HepG2 (cell line): ENCODE results near the gene TBX5.

Experiments
- ATF3 ChIP-seq: sonication (generic); formaldehyde crosslinking; IDR thresholded peaks from 2 replicates; pipeline ENCODE4 v1.4.0; 2020; ENCODE audit warnings: missing genetic modification reagents
- KDM5A ChIP-seq: fragments of 200-600 bp; sonication (generic); IDR thresholded peaks from 2 replicates; pipeline ENCODE4 v1.7.0; 2018; ENCODE audit warnings: antibody characterized with exemption, mild to moderate bottlenecking, low read length, borderline replicate concordance
- MXD3 ChIP-seq: IDR thresholded peaks from 2 replicates; pipeline ENCODE4 v1.6.1; 2016; ENCODE audit warnings: mild to moderate bottlenecking, missing biosample characterization, missing genetic modification reagents
- MXI1 ChIP-seq: IDR thresholded peaks from 3 replicates; pipeline ENCODE4 v1.6.1; 2012; ENCODE audit warnings: low read depth, low read length, inconsistent platforms, borderline replicate concordance
- NR2F1 ChIP-seq, 2 experiments: fragments of 450-650 bp in 1 of 2; formaldehyde crosslinking in 1 of 2; IDR thresholded peaks; 2 replicates each; pipeline versions ENCODE4 v1.5.0 to v1.6.1; 2016 to 2020; ENCODE audit warnings: mild to moderate bottlenecking in 1 of 2, missing compliant biosample characterization in 1 of 2, missing genetic modification reagents in 1 of 2, moderate library complexity in 1 of 2
- PBX3 ChIP-seq: sonication (generic); formaldehyde crosslinking; IDR thresholded peaks from 2 replicates; pipeline ENCODE4 v1.8.1; 2023; ENCODE audit warnings: missing genetic modification reagents, inconsistent platforms, borderline replicate concordance
- RNF2 ChIP-seq: fragments of 450-650 bp; conservative IDR thresholded peaks from 2 replicates; pipeline ENCODE4 v1.6.1; 2016; ENCODE audit warnings: low read depth
- SUZ12 ChIP-seq: fragments of 150-350 bp; IDR thresholded peaks from 2 replicates; pipeline ENCODE4 v1.6.1; 2014; ENCODE audit warnings: low read depth, low read length
- TCF7L2 ChIP-seq: IDR thresholded peaks from 2 replicates; pipeline ENCODE4 v1.6.1; 2011; ENCODE audit warnings: mild to moderate bottlenecking, low read depth, low read length, moderate library complexity
- ZNF530 ChIP-seq: sonication (generic); formaldehyde crosslinking; IDR thresholded peaks from 2 replicates; pipeline ENCODE4 v1.5.0; 2020; ENCODE audit warnings: low read depth, mild to moderate bottlenecking, missing genetic modification reagents

GRCh38 chr12:114344303-114344663 is 61.7 kb downstream of the TBX5 start:
- no peak for TF ChIP-seq MXI1
- TF ChIP-seq TCF7L2, result no peak
- TF ChIP-seq ZNF530 (CRISPR knock-in tag), result no peak
- TF ChIP-seq SUZ12, result no peak
- no peak for TF ChIP-seq KDM5A
- no peak for TF ChIP-seq ATF3
- no peak for TF ChIP-seq RNF2
- TF ChIP-seq NR2F1 (CRISPR knock-in tag; IDR thresholded peaks at IDR 0.05), result no peak
- no peak for TF ChIP-seq PBX3 (CRISPR knock-in tag)
- no peak for TF ChIP-seq MXD3 (CRISPR knock-in tag)
